Measurements from ENCODE around the gene QSOX2. TPM values are rescaled to one million over a fixed set of nuclear protein-coding genes. Genes with fewer than 3 reads are reported as not detected.

The QSOX2 gene
- total and polyA plus RNA-seq, 4 donors = 4.9 to 12.2 (median 10.3) TPM

GRCh38 chr9:136257381-136258298, 12.0 kb upstream of the QSOX2 start:
- Histone ChIP-seq H3K4me1 (ENCODE audit: control insufficient read depth in 5 of 5, insufficient read depth in 5 of 5, low read length in 5 of 5) (no peaks in the 10 kb centered on the region), H3K4me3 (no peak overlapping the region), H3K27me3 (ENCODE audit: control insufficient read depth in 3 of 3, insufficient read depth in 3 of 3, low read length in 2 of 3) (no peaks in the 10 kb centered on the region), H3K27ac (ENCODE audit: low read depth in 1 of 2, low read length in 1 of 2) (no peak overlapping the region), H3K36me3 (ENCODE audit: control insufficient read depth in 4 of 4, insufficient read depth in 4 of 4, low read length in 4 of 4) (no peaks in the 10 kb centered on the region), H3K9ac (ENCODE audit: insufficient read depth in 1 of 2, low read length in 2 of 2) (no peak overlapping the region), H3K9me3 (ENCODE audit: control insufficient read depth in 4 of 4, insufficient read depth in 3 of 4, low read length in 3 of 4) (peaks cover 0 to 3% (median 0%) of the 10 kb centered on the region in 4 donors)
- no peak for TF ChIP-seq CTCF (IDR thresholded peaks at IDR 0.05; ENCODE audit: control extremely low read depth, extremely low read depth)
- WGBS, 2 donors = 79 to 88% methylated on average over 39 of the region's 39 CpGs
- DNase-seq = no peak
- ATAC-seq (ENCODE audit: insufficient read depth, low FRiP score) = no peak

- Histone ChIP-seq H3K4me3 (no peak overlapping the region), H3K9me3 (ENCODE audit: control insufficient read depth in 4 of 4, insufficient read depth in 3 of 4, low read length in 3 of 4) (peaks cover 0 to 3% (median 0%) of the 10 kb centered on the region in 4 donors), H3K4me1 (ENCODE audit: control insufficient read depth in 5 of 5, insufficient read depth in 5 of 5, low read length in 5 of 5) (no peaks in the 10 kb centered on the region), H3K27me3 (ENCODE audit: control insufficient read depth in 3 of 3, insufficient read depth in 3 of 3, low read length in 2 of 3) (no peaks in the 10 kb centered on the region), H3K36me3 (ENCODE audit: control insufficient read depth in 4 of 4, insufficient read depth in 4 of 4, low read length in 4 of 4) (no peaks in the 10 kb centered on the region), H3K9ac (ENCODE audit: insufficient read depth in 1 of 2, low read length in 2 of 2) (no peak overlapping the region), H3K27ac (ENCODE audit: low read depth in 1 of 2, low read length in 1 of 2) (no peak overlapping the region)
- ATAC-seq (ENCODE audit: insufficient read depth, low FRiP score) (no peak), DNase-seq (no peak)
- 60 to 73% methylated on average over 28 of the region's 28 CpGs for WGBS, 2 donors
- TF ChIP-seq CTCF (IDR thresholded peaks at IDR 0.05; ENCODE audit: control extremely low read depth, extremely low read depth) = no peak
These were observed 10.6 kb upstream of the QSOX2 start for GRCh38 chr9:136255896-136256890.

GRCh38 chr9:136255166-136255538, 9.5 kb upstream of the QSOX2 start:
- Histone ChIP-seq H3K9ac (ENCODE audit: insufficient read depth in 1 of 2, low read length in 2 of 2) (no peak overlapping the region), H3K4me1 (ENCODE audit: control insufficient read depth in 5 of 5, insufficient read depth in 5 of 5, low read length in 5 of 5) (no peaks in the 10 kb centered on the region), H3K9me3 (ENCODE audit: control insufficient read depth in 4 of 4, insufficient read depth in 3 of 4, low read length in 3 of 4) (peaks cover 0 to 3% (median 0%) of the 10 kb centered on the region in 4 donors), H3K36me3 (ENCODE audit: control insufficient read depth in 4 of 4, insufficient read depth in 4 of 4, low read length in 4 of 4) (no peaks in the 10 kb centered on the region), H3K27ac (ENCODE audit: low read depth in 1 of 2, low read length in 1 of 2) (no peak overlapping the region), H3K4me3 (no peak overlapping the region), H3K27me3 (ENCODE audit: control insufficient read depth in 3 of 3, insufficient read depth in 3 of 3, low read length in 2 of 3) (peaks cover 0 to 2% (median 0%) of the 10 kb centered on the region in 3 donors)
- DNase-seq = no peak
- WGBS, 2 donors = 59 to 87% methylated on average over 12 of the region's 12 CpGs
- TF ChIP-seq CTCF (IDR thresholded peaks at IDR 0.05; ENCODE audit: control extremely low read depth, extremely low read depth) = no peak
- no peak for ATAC-seq (ENCODE audit: insufficient read depth, low FRiP score)
